ENCODE results near the gene ADGRB3.

- TF ChIP-seq EZH2 (IDR thresholded peaks at IDR 0.05; ENCODE audit: borderline replicate concordance, low read depth, low read length, severe bottlenecking) (no peak), CTCF (IDR thresholded peaks at IDR 0.05; ENCODE audit: extremely low read depth in 1 of 2, insufficient read depth in 1 of 2, low read depth in 1 of 2, low read length in 2 of 2) (no peak), POLR2AphosphoS5 (IDR thresholded peaks at IDR 0.05; ENCODE audit: insufficient read depth, low read depth, low read length) (no peak), POLR2A (IDR thresholded peaks at IDR 0.05; ENCODE audit: low read depth, low read length) (no peak), JUN (IDR thresholded peaks at IDR 0.05; ENCODE audit: borderline replicate concordance, insufficient read depth, insufficient read length, low read depth) (no peak), MAX (IDR thresholded peaks at IDR 0.05; ENCODE audit: insufficient read depth, insufficient read length) (no peak), FOS (IDR thresholded peaks at IDR 0.05; ENCODE audit: borderline replicate concordance, insufficient read depth, low read length) (no peak)
Observed at GRCh38 chr6:69185276-69185675, 550.2 kb downstream of the ADGRB3 start.
